Subcutaneous abdominal adipose tissue (tissue), 5 donors: ENCODE results near the gene PCDHA2.
"Not testable (repeated sequence)": the region's sequence is repeated elsewhere in the genome, so short reads cannot be mapped to it uniquely, and the experiment has no call there.

Experiments
- H3K27ac ChIP-seq: one replicate; pipeline ENCODE4 v1.7.0; 2013; ENCODE audit warnings: low read depth, mild to moderate bottlenecking, inconsistent platforms, low read length, moderate library complexity
- H3K27me3 ChIP-seq, 5 donors: one replicate each; pipeline ENCODE4 v1.7.0; 2013; ENCODE audit warnings: low read length in 5 of 5, inconsistent platforms in 1 of 5; ENCODE audit not compliant: control insufficient read depth in 5 of 5, insufficient read depth in 4 of 5
- H3K36me3 ChIP-seq, 5 donors: one replicate each; pipeline ENCODE4 v1.7.0; 2013; ENCODE audit warnings: low read length in 5 of 5; ENCODE audit not compliant: control insufficient read depth in 5 of 5, insufficient read depth in 5 of 5
- H3K4me1 ChIP-seq, 5 donors: one replicate each; pipeline ENCODE4 v1.7.0; 2013; ENCODE audit warnings: low read length in 5 of 5, mild to moderate bottlenecking in 3 of 5, moderate library complexity in 1 of 5; ENCODE audit not compliant: control insufficient read depth in 5 of 5, insufficient read depth in 5 of 5
- H3K4me3 ChIP-seq, 5 donors: one replicate each; pipeline ENCODE4 v1.7.0; 2013; ENCODE audit warnings: low read length in 5 of 5, low read depth in 1 of 5
- H3K9ac ChIP-seq, 5 donors: one replicate each; pipeline ENCODE4 v1.7.0; 2013; ENCODE audit warnings: low read length in 5 of 5, mild to moderate bottlenecking in 4 of 5, moderate library complexity in 3 of 5
- H3K9me3 ChIP-seq, 5 donors: one replicate each; pipeline ENCODE4 v1.7.0; 2013; ENCODE audit warnings: low read length in 5 of 5; ENCODE audit not compliant: control insufficient read depth in 5 of 5
- donor health status: healthy.
- donor health status: healthy.
- donor health status: healthy.
- donor health status: healthy.
- donor health status: healthy.

PCDHA2 gene

DNA sequence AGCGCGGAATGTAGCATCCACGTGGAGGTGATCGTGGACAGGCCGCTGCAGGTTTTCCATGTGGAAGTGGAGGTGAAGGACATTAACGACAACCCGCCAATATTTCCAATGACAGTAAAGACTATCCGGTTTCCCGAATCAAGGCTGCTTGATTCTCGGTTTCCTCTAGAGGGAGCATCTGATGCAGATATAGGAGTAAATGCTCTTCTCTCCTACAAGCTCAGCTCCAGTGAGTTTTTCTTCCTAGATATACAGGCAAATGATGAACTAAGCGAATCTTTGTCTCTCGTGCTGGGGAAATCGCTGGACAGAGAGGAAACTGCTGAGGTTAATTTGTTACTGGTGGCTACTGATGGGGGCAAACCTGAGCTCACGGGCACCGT is 598 bp downstream of the PCDHA2 start:
- peaks cover 11 to 40% (median 32%) of the 10 kb centered on the region in 5 donors for H3K9me3 ChIP-seq
- peaks cover 0 to 11% (median 2%) of the 10 kb centered on the region in 5 donors for H3K27me3 ChIP-seq
- H3K4me3 ChIP-seq: peak overlapping the region in 2 of 5 donors; percentile 14 to 34

DNA sequence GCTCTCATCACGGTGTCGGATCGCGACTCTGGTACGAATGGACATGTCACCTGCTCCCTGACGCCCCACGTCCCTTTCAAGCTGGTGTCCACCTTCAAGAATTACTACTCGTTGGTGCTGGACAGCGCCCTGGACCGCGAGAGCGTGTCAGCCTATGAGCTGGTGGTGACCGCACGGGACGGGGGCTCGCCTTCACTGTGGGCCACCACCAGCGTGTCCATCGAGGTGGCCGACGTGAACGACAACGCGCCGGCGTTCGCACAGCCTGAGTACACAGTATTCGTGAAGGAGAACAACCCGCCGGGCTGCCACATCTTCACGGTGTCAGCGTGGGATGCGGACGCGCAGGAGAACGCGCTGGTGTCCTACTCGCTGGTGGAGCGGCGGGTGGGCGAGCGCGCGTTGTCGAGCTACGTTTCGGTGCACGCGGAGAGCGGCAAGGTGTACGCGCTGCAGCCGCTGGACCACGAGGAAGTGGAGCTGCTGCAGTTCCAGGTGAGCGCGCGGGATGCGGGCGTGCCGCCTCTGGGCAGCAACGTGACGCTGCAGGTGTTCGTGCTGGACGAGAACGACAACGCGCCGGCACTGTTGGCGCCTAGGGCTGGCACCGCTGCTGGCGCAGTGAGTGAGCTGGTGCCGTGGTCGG is 1.5 kb downstream of the PCDHA2 start:
- Histone ChIP-seq H3K27me3 (peaks cover 0 to 11% (median 2%) of the 10 kb centered on the region in 5 donors), H3K4me3 (peak overlapping the region in 1 of 5 donors; percentile 33), H3K9me3 (peaks cover 11 to 44% (median 29%) of the 10 kb centered on the region in 5 donors)
- H3K36me3 ChIP-seq, H3K9ac ChIP-seq, H3K27ac ChIP-seq, H3K4me1 ChIP-seq: not testable (repeated sequence)

More for the DNA sequence above, 598 bp downstream of the PCDHA2 start:
- H3K4me1 ChIP-seq: no peaks in the 10 kb centered on the region
- no peaks in the 10 kb centered on the region for H3K36me3 ChIP-seq
- H3K27ac ChIP-seq: no peak overlapping the region
- no peak overlapping the region for H3K9ac ChIP-seq

DNA sequence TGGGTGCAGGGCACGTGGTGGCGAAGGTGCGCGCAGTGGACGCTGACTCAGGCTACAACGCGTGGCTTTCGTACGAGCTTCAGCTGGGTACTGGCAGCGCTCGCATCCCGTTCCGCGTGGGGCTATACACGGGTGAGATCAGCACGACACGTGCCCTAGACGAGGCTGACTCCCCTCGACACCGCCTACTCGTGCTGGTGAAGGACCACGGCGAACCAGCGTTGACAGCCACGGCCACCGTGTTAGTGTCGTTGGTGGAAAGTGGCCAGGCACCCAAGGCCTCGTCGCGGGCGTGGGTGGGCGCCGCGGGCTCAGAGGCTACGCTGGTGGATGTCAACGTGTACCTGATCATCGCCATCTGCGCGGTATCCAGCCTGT is 2.1 kb downstream of the PCDHA2 start:
- H3K4me1 ChIP-seq: no peaks in the 10 kb centered on the region
- peaks cover 0 to 11% (median 2%) of the 10 kb centered on the region in 5 donors for H3K27me3 ChIP-seq
- H3K4me3 ChIP-seq: peak overlapping the region in 2 of 5 donors; percentile 12 to 33
- H3K36me3 ChIP-seq: no peaks in the 10 kb centered on the region
- no peak overlapping the region for H3K27ac ChIP-seq
- peaks cover 11 to 49% (median 29%) of the 10 kb centered on the region in 5 donors for H3K9me3 ChIP-seq
- H3K9ac ChIP-seq: no peak overlapping the region

DNA sequence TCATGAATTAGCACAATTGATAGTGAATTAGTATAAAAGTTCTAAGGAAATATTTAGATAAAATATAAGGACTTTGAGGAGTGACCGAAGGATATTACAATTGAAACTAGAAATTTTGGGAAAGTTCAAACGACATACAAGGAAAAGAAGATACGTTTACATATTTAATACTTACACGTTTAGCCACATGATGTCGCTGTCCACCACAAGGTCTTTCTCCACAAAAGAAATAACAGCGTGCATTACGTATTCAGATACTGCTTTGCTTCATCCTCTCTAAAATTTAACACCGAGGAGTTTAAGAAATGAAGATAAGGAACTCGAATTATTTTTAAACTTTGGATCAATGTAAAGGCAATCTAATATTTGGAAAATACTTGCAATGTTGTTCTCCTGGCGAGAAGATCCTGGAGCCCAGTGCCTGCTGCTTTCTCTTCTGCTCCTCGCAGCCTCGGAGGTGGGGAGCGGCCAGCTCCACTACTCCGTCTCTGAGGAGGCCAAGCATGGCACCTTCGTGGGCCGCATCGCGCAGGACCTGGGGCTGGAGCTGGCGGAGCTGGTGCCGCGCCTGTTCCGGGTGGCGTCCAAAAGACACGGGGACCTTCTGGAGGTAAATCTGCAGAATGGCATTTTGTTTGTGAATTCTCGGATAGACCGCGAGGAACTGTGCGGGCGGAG is 6.3 kb downstream of the PCDHA2 start, which contains the start of gene PCDHA3:
Gene PCDHA3 (plus strand): TSS at position 242 of the 678 bp plus-strand sequence.
- Histone ChIP-seq H3K4me1 (no peaks in the 10 kb centered on the region), H3K36me3 (no peaks in the 10 kb centered on the region), H3K9me3 (peaks cover 9 to 43% (median 31%) of the 10 kb centered on the region in 5 donors), H3K27ac (no peak within 1 kb of the TSS), H3K27me3 (peaks cover 0 to 16% (median 0%) of the 10 kb centered on the region in 5 donors), H3K4me3 (peak within 1 kb of the TSS; percentile 23 to 60 (median 35)), H3K9ac (no peak within 1 kb of the TSS)

DNA sequence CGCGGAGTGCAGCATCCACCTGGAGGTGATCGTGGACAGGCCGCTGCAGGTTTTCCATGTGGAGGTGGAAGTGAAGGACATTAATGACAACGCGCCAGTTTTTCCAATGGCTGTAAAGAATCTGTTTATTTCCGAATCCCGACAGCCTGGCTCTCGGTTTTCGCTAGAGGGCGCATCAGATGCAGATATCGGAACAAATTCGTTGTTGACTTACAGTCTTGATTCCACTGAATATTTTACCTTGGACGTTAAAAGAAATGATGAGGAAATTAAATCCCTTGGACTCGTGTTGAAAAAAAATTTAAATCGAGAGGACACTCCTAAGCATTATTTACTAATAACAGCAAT is 6.8 kb downstream of the PCDHA2 start:
- Histone ChIP-seq H3K36me3 (no peaks in the 10 kb centered on the region), H3K27ac (no peak overlapping the region), H3K27me3 (peaks cover 0 to 14% (median 0%) of the 10 kb centered on the region in 5 donors), H3K4me1 (no peaks in the 10 kb centered on the region), H3K4me3 (peak overlapping the region in 4 of 5 donors; percentile 23 to 60 (median 43)), H3K9me3 (peaks cover 7 to 38% (median 27%) of the 10 kb centered on the region in 5 donors), H3K9ac (no peak overlapping the region)

DNA sequence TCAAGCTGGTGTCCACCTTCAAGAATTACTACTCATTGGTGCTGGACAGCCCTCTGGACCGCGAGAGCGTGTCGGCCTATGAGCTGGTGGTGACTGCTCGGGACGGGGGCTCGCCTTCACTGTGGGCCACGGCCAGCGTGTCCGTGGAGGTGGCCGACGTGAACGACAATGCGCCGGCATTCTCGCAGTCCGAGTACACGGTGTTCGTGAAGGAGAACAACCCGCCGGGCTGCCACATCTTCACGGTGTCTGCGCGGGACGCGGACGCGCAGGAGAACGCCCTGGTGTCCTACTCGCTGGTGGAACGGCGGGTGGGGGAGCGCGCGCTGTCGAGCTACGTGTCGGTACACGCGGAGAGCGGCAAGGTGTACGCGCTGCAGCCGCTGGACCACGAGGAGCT is 7.7 kb downstream of the PCDHA2 start:
- H3K4me1 ChIP-seq, H3K36me3 ChIP-seq, H3K27me3 ChIP-seq, H3K9ac ChIP-seq, H3K27ac ChIP-seq: not testable (repeated sequence)
- Histone ChIP-seq H3K4me3 (peak overlapping the region in 2 of 5 donors; percentile 28 to 51), H3K9me3 (peaks cover 7 to 36% (median 26%) of the 10 kb centered on the region in 5 donors)

DNA sequence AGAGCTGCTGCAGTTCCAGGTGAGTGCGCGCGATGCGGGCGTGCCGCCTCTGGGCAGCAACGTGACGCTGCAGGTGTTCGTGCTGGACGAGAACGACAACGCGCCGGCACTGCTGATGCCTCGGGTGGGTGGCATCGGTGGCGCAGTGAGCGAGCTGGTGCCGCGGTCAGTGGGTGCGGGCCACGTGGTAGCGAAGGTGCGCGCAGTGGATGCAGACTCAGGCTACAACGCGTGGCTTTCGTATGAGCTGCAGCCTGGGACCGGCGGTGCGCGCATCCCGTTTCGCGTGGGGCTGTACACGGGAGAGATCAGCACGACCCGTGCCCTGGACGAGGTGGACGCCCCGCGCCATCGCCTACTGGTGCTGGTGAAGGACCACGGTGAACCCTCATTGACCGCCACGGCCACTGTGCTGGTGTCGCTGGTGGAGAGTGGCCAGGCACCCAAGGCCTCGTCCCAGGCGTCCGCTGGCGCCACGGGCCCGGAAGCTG is 8.2 kb downstream of the PCDHA2 start:
- Histone ChIP-seq H3K4me1 (no peaks in the 10 kb centered on the region), H3K27ac (no peak overlapping the region), H3K27me3 (peaks cover 0 to 9% (median 0%) of the 10 kb centered on the region in 5 donors), H3K4me3 (peak overlapping the region in 1 of 5 donors; percentile 51), H3K36me3 (no peaks in the 10 kb centered on the region), H3K9me3 (peaks cover 7 to 38% (median 29%) of the 10 kb centered on the region in 5 donors), H3K9ac (no peak overlapping the region)

DNA sequence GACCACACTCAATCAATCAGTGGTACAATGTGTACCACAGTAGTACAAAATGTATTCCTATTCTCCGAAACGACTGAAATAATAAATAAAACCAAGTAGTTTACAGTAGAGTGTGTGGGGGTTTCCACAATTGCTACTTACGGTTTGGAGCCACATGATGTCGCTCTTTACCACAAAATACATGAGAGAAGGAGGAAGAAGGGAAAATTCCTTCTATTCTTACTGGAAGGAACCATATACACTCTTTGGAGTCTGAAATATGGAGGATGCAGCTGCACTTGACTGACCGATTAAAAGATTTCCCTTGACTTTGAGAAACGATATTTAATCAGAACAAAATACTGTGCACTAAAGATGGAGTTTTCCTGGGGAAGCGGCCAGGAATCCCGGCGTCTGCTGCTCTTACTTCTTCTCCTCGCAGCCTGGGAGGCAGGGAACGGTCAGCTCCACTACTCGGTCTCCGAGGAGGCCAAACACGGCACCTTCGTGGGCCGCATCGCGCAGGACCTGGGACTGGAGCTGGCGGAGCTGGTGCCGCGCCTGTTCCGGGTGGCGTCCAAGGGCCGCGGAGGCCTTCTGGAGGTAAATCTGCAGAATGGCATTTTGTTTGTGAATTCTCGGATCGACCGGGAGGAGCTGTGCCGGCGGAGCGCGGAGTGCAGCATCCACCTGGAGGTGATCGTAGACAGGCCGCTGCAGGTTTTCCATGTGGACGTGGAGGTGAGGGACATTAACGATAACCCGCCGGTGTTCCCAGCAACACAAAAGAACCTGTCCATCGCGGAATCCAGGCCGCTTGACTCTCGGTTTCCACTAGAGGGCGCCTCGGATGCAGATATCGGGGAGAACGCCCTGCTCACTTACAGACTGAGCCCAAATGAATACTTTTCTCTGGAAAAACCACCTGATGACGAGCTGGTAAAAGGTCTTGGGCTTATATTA is 12.5 kb downstream of the PCDHA2 start, which contains the start of gene PCDHA4:
Gene PCDHA4 (plus strand): TSS at position 235 of the 942 bp plus-strand sequence.
- peak within 1 kb of the TSS in 4 of 5 donors; percentile 8 to 59 (median 54) for H3K4me3 ChIP-seq
- no peak within 1 kb of the TSS for H3K27ac ChIP-seq
- H3K9ac ChIP-seq: no peak within 1 kb of the TSS
- H3K36me3 ChIP-seq: no peaks in the 10 kb centered on the region
- H3K9me3 ChIP-seq: peaks cover 5 to 42% (median 34%) of the 10 kb centered on the region in 5 donors
- H3K27me3 ChIP-seq: peaks cover 0 to 16% (median 0%) of the 10 kb centered on the region in 5 donors
- H3K4me1 ChIP-seq: no peaks in the 10 kb centered on the region

DNA sequence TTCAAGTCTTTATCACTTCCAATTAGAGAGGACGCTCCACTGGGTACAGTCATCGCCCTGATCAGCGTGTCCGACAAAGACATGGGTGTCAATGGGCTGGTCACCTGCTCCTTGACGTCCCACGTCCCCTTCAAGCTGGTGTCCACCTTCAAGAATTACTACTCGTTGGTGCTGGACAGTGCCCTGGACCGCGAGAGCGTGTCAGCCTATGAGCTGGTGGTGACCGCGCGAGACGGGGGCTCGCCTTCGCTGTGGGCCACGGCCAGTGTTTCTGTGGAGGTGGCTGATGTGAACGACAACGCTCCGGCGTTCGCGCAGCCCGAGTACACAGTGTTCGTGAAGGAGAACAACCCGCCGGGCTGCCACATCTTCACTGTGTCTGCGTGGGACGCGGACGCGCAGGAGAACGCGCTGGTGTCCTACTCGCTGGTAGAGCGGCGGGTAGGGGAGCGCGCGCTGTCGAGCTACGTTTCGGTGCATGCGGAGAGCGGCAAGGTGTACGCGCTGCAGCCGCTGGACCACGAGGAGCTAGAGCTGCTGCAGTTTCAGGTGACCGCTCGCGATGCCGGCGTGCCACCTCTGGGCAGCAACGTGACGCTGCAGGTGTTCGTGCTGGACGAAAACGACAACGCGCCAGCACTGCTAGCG is 13.7 kb downstream of the PCDHA2 start:
- not testable (repeated sequence) for H3K4me1 ChIP-seq, H3K9ac ChIP-seq, H3K27me3 ChIP-seq, H3K27ac ChIP-seq, H3K36me3 ChIP-seq
- peaks cover 4 to 36% (median 21%) of the 10 kb centered on the region in 5 donors for H3K9me3 ChIP-seq
- peak overlapping the region in 1 of 5 donors; percentile 22 for H3K4me3 ChIP-seq
